Measurements from ENCODE around the gene ADGRB2.

DNA sequence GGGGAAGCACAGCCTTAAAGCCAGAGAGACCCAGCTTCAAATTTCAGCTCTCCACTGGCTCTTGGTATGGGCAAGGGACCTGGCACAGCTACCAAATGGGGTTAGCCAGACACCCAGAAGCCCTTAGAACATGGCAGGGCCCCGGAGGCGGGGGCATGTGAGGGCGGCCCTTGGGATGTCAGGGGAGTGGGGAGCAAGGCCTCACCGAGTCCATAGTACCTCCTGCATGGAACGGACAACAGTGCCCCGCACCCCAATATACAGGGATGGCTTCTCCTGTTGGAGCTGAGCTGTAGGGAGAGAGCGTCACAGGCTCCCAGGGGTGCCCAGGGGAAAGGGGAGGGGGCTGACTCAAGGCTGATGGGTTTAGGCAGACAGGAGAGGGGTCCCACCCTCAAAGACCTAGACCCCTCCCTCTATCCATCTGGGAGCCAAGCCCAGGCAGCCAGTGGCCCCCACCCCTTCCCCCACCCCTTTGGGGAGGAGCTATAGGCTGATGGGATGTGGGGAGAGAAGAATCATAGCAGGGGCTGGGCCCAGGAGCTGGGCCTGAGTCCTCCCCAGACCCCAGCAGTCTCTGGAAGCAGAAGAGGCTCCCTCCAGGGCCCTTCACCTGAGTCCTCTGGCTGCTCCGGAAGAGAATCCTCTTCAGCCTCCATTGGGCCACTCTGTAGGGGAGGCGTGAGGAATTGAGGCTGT lies 35.2 kb upstream of the ADGRB2 start:
- TF ChIP-seq, protein P1, sequence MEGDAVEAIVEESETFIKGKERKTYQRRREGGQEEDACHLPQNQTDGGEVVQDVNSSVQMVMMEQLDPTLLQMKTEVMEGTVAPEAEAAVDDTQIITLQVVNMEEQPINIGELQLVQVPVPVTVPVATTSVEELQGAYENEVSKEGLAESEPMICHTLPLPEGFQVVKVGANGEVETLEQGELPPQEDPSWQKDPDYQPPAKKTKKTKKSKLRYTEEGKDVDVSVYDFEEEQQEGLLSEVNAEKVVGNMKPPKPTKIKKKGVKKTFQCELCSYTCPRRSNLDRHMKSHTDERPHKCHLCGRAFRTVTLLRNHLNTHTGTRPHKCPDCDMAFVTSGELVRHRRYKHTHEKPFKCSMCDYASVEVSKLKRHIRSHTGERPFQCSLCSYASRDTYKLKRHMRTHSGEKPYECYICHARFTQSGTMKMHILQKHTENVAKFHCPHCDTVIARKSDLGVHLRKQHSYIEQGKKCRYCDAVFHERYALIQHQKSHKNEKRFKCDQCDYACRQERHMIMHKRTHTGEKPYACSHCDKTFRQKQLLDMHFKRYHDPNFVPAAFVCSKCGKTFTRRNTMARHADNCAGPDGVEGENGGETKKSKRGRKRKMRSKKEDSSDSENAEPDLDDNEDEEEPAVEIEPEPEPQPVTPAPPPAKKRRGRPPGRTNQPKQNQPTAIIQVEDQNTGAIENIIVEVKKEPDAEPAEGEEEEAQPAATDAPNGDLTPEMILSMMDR (IDR thresholded peaks at IDR 0.05) = no peak
- no peak for TF ChIP-seq POLR2A (IDR thresholded peaks at IDR 0.05)

Data from esophagus squamous epithelium (tissue), 4 donors.